ENCODE data around the gene ASIC5.

Gene ASIC5

DNA sequence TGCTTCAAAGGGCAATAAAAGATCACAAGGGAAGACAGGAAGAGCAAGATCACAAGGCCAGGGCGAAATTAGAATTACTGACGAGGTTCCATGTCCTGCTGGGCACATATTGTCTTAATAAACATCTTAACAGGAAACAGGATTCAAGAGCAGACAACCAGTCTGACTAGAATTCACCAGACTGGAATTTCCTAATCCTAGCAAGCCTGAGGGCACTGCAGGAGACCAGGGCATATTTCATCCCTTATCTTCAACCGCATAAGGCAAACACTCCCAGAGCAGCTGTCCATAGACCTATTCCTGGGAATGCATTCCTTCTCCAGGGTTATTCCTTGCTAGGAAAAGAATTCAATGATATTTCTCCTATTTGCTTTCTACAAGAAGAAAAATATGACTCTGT lies 25.0 kb upstream of the ASIC5 start:
- in situ Hi-C loops (cut with HindIII; ENCODE audit: low pct_unique_long_range_greater_than_20kb, low sequenced_read_pairs), result no loop called here
- peak in 1 of 2 experiments; percentile 77 for DNase-seq (ENCODE audit: low read depth in 1 of 2, low spot score in 1 of 2)
- TF ChIP-seq JUND (IDR thresholded peaks at IDR 0.05; ENCODE audit: low read depth), result no peak

DNA sequence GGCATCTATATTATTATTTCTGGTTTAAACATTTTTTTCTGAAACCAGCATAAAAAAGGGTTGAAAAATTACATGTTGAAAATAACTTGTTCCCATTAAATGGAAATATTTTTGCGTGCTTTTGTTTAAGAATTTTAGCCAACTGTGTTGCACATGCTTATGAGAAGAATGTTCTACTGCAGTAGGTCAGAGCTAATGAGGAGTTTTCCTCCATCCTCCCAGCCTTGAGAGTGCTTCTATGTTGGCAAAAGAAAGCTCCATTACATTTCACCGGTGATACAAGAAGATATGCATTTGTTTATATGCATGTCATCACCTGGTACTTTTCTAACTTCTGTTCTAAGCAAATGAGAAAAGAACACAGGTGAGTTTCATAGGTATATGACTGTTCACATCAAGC lies 23.9 kb upstream of the ASIC5 start:
- in situ Hi-C loops (cut with HindIII; ENCODE audit: low pct_unique_long_range_greater_than_20kb, low sequenced_read_pairs), result no loop called here
- TF ChIP-seq JUND (IDR thresholded peaks at IDR 0.05; ENCODE audit: low read depth), result no peak
- no peak for DNase-seq (ENCODE audit: low read depth in 1 of 2, low spot score in 1 of 2)

DNA sequence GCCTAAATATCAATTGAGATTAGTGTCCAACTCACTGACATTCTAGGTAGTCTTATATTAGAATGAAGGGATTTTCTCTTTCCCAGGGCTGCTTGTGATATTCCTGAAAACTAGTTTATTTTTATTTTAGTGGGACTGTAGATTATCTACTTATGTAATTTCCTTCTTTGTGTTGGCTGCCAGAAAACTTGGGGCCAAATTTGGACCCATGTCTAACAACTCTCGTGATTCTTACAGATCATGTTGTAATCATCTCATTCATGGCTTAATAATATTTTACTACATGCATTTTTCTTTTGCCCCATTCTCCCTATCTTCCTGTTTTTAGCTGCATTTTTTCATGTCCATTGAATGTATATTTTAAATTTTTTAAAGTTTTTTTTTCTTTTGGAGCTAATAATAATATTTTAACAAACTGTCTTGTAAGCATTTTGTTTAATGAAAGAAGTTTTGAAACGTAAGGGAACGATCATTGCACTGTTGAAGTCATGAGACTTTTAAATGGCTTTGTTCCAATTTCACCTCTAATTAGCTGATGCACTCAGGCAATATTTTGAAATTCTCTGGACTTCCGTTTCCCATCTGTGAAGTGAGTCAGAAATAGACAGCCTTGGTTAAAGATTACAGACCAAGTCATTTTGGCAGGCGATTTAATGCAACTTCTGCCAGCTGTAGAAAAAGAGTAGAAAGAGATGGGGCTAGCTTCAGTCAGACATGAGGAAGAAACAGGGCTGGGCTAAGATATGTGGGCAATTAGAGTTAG lies 23.1 kb upstream of the ASIC5 start:
- in situ Hi-C loops (cut with HindIII; ENCODE audit: low pct_unique_long_range_greater_than_20kb, low sequenced_read_pairs), result no loop called here
- no peak for TF ChIP-seq JUND (IDR thresholded peaks at IDR 0.05; ENCODE audit: low read depth)
- no peak for DNase-seq (ENCODE audit: low read depth in 1 of 2, low spot score in 1 of 2)

- no peak for TF ChIP-seq JUND (IDR thresholded peaks at IDR 0.05; ENCODE audit: low read depth)
- DNase-seq (ENCODE audit: low read depth in 1 of 2, low spot score in 1 of 2), result no peak
- in situ Hi-C loops (cut with HindIII; ENCODE audit: low pct_unique_long_range_greater_than_20kb, low sequenced_read_pairs), result no loop called here
Observed at GRCh38 chr4:155887847-155888570, 21.9 kb upstream of the ASIC5 start.

DNA sequence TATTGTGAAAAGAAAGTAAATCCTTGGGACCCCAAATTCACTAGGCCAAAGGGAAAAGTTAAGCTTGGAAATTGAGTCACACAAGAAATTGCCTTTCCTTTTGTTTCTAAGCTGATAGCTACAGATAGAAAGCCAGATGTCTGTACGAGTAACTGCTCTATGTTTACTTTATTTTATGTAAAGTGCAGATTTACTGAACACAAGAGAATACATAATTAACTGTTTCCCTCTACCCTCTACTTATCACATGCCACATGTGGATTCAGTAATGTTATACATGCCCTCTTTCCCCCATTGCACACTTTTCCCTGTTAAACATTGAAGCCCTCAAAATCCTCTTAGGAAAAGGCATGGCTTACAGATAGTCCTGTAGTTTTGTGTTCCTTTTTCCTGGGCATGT lies 21.0 kb upstream of the ASIC5 start:
- no peak for TF ChIP-seq JUND (IDR thresholded peaks at IDR 0.05; ENCODE audit: low read depth)
- in situ Hi-C loops (cut with HindIII; ENCODE audit: low pct_unique_long_range_greater_than_20kb, low sequenced_read_pairs), result no loop called here
- no peak for DNase-seq (ENCODE audit: low read depth in 1 of 2, low spot score in 1 of 2)

- no peak for TF ChIP-seq JUND (IDR thresholded peaks at IDR 0.05; ENCODE audit: low read depth)
- in situ Hi-C loops (cut with HindIII; ENCODE audit: low pct_unique_long_range_greater_than_20kb, low sequenced_read_pairs), result no loop called here
- DNase-seq (ENCODE audit: low read depth in 1 of 2, low spot score in 1 of 2), result no peak
Observed at GRCh38 chr4:155885666-155886065, 19.6 kb upstream of the ASIC5 start.

- TF ChIP-seq JUND (IDR thresholded peaks at IDR 0.05; ENCODE audit: low read depth), result no peak
- in situ Hi-C loops (cut with HindIII; ENCODE audit: low pct_unique_long_range_greater_than_20kb, low sequenced_read_pairs), result no loop called here
- DNase-seq (ENCODE audit: low read depth in 1 of 2, low spot score in 1 of 2), result no peak
Observed at GRCh38 chr4:155883895-155884294, 17.8 kb upstream of the ASIC5 start.

- in situ Hi-C loops (cut with HindIII; ENCODE audit: low pct_unique_long_range_greater_than_20kb, low sequenced_read_pairs), result no loop called here
Observed at GRCh38 chr4:155881555-155881954, 15.5 kb upstream of the ASIC5 start.

GRCh38 chr4:155879767-155880166 lies 13.7 kb upstream of the ASIC5 start:
- DNase-seq (ENCODE audit: low read depth in 1 of 2, low spot score in 1 of 2), result no peak
- no peak for TF ChIP-seq JUND (IDR thresholded peaks at IDR 0.05; ENCODE audit: low read depth)
- in situ Hi-C loops (cut with HindIII; ENCODE audit: low pct_unique_long_range_greater_than_20kb, low sequenced_read_pairs), result no loop called here

More at GRCh38 chr4:155881555-155881954, 15.5 kb upstream of the ASIC5 start:
- TF ChIP-seq JUND (IDR thresholded peaks at IDR 0.05; ENCODE audit: low read depth), result no peak
- DNase-seq (ENCODE audit: low read depth in 1 of 2, low spot score in 1 of 2), result peak in 1 of 2 experiments; percentile 17

- TF ChIP-seq JUND (IDR thresholded peaks at IDR 0.05; ENCODE audit: low read depth), result no peak
- DNase-seq (ENCODE audit: low read depth in 1 of 2, low spot score in 1 of 2), result no peak
- in situ Hi-C loops (cut with HindIII; ENCODE audit: low pct_unique_long_range_greater_than_20kb, low sequenced_read_pairs), result no loop called here
Observed at GRCh38 chr4:155878611-155879010, 12.5 kb upstream of the ASIC5 start.

DNA sequence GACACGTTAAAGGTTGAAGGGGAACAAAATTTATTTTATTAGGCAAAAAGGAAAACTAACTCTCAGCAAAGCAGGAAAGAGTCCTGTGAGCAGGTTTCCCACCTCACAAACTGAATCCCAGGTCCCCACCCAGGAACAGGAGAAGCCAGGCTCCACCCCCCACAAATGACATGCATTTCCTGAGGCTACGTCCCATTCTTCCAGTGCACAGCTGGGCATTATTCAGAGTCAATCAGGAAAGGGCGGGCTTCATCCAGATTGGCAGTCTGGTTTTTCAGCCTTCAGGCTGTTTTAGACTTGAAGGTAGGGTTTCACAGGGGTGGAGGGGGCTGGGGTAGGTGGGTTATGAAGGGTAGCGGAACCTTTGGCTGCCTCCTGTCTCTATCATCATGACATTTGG lies 11.9 kb upstream of the ASIC5 start:
- in situ Hi-C loops (cut with HindIII; ENCODE audit: low pct_unique_long_range_greater_than_20kb, low sequenced_read_pairs), result no loop called here
- DNase-seq (ENCODE audit: low read depth in 1 of 2, low spot score in 1 of 2), result no peak
- no peak for TF ChIP-seq JUND (IDR thresholded peaks at IDR 0.05; ENCODE audit: low read depth)

DNA sequence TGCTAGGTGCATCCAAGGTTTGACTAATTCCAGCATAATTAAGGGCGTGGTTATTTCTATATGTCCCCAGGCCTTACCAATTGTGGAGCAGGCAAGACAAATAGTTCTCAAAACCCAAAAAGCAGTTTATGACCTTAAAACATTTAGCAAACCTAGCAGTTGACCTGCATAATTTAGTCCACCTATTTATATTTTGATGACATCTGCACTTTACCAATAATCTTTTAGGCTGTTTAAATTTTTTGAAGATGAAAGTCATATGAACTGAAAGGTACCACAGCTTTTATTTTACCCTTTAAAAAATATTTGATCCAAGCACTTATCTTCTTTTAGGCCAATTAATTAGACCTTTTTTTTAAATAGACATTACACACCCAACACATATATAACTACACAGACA lies 9.8 kb upstream of the ASIC5 start:
- DNase-seq (ENCODE audit: low read depth in 1 of 2, low spot score in 1 of 2), result no peak

GRCh38 chr4:155855897-155856296 lies 10.2 kb downstream of the ASIC5 start:
- in situ Hi-C loops (cut with HindIII; ENCODE audit: low pct_unique_long_range_greater_than_20kb, low sequenced_read_pairs), result no loop called here
- no peak for TF ChIP-seq JUND (IDR thresholded peaks at IDR 0.05; ENCODE audit: low read depth)
- peak in 1 of 2 experiments; percentile 49 for DNase-seq (ENCODE audit: low read depth in 1 of 2, low spot score in 1 of 2)

More for the DNA sequence above, 9.8 kb upstream of the ASIC5 start:
- TF ChIP-seq JUND (IDR thresholded peaks at IDR 0.05; ENCODE audit: low read depth), result no peak
- in situ Hi-C loops (cut with HindIII; ENCODE audit: low pct_unique_long_range_greater_than_20kb, low sequenced_read_pairs), result no loop called here

Measured in T47D (cell line).